ENCODE measurements around the gene RXRB.

DNA sequence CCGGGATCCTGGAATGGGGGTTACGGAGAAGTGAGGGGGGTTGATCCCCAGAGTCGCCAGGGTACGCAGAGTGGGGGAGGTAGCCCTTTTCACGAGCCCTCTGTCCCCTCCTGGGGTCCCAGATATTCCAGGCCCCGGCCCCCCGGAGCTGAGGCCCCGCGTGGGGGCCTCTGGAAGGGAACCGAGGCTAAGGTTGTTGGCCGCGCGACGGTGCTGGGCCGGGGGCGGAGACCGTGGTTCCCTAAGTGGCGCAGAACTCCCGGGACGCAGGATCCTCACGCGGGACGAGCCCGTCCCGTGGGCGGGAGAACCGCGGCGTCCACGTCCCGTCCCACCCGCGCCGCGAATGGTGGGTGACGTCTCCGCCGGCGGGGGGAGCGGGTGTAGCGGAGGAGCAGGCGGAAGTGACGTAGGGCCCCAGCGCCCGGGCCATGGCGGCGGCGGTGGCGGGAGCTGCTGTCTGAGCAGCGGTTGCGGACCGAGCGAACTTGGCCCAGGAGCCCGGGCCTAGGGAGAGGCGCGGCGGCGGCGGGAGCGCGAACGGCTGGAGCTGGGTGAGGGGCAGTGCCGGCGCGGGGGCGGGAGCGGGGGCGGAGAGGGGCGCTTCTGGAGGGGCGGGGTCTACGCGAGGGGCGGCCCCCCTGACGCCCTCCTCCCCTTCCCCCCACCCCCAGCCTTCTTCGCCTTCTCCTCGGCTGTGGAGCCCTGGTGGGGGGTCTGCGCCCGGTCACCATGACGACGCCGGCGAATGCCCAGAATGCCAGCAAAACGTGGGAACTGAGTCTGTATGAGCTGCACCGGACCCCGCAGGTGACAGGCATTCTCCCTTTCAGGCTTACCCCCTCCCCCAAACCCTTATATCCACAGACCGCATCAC, 7.9 kb upstream of the RXRB start, which contains the start of gene RING1:
- TF ChIP-seq HDAC6 (IDR thresholded peaks at IDR 0.05; ENCODE audit: low read depth, low read length), result no peak
- TF ChIP-seq, protein P1, sequence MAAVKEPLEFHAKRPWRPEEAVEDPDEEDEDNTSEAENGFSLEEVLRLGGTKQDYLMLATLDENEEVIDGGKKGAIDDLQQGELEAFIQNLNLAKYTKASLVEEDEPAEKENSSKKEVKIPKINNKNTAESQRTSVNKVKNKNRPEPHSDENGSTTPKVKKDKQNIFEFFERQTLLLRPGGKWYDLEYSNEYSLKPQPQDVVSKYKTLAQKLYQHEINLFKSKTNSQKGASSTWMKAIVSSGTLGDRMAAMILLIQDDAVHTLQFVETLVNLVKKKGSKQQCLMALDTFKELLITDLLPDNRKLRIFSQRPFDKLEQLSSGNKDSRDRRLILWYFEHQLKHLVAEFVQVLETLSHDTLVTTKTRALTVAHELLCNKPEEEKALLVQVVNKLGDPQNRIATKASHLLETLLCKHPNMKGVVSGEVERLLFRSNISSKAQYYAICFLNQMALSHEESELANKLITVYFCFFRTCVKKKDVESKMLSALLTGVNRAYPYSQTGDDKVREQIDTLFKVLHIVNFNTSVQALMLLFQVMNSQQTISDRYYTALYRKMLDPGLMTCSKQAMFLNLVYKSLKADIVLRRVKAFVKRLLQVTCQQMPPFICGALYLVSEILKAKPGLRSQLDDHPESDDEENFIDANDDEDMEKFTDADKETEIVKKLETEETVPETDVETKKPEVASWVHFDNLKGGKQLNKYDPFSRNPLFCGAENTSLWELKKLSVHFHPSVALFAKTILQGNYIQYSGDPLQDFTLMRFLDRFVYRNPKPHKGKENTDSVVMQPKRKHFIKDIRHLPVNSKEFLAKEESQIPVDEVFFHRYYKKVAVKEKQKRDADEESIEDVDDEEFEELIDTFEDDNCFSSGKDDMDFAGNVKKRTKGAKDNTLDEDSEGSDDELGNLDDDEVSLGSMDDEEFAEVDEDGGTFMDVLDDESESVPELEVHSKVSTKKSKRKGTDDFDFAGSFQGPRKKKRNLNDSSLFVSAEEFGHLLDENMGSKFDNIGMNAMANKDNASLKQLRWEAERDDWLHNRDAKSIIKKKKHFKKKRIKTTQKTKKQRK (IDR thresholded peaks at IDR 0.05; ENCODE audit: low read length), result no peak
- TF ChIP-seq MIER3 (CRISPR knock-in tag; IDR thresholded peaks at IDR 0.05; ENCODE audit: borderline replicate concordance), result peak; percentile 43; the same call in 1 of the 2 replicates
